GM12878 (cell line): ENCODE results near the gene SCYL3. TPM values are rescaled to one million over a fixed set of nuclear protein-coding genes. Genes with fewer than 3 reads are reported as not detected.

Experiments used
- ASH2L ChIP-seq: fragments of 300-600, 200-600 bp; sonication (generic); IDR thresholded peaks from 2 replicates; pipeline ENCODE4 v1.6.1; 2017; ENCODE audit warnings: low read depth, mild to moderate bottlenecking, borderline replicate concordance
- BHLHE40 ChIP-seq, 2 experiments: fragments of 450-650 bp in 1 of 2; IDR thresholded peaks; 2 replicates each; pipeline ENCODE4 v1.6.1; 2011 to 2017; ENCODE audit warnings: low read depth in 2 of 2, borderline replicate concordance in 1 of 2, improper control_type of control experiment in 1 of 2, low read length in 1 of 2, mild to moderate bottlenecking in 1 of 2
- CEBPZ ChIP-seq: fragments of 150-350 bp; IDR thresholded peaks from 2 replicates; pipeline ENCODE4 v1.6.1; 2016; ENCODE audit warnings: low read depth, low read length
- CHD4 ChIP-seq: fragments of 200-600 bp; sonication (generic); IDR thresholded peaks from 2 replicates; pipeline ENCODE4 v1.6.1; 2016; ENCODE audit warnings: mild to moderate bottlenecking
- E4F1 ChIP-seq: fragments of 450-650 bp; IDR thresholded peaks from 2 replicates; pipeline ENCODE4 v1.6.1; 2018; ENCODE audit warnings: borderline replicate concordance, mild to moderate bottlenecking; ENCODE audit not compliant: partially characterized antibody
- NFYB ChIP-seq: IDR thresholded peaks from 2 replicates; pipeline ENCODE4 v1.6.1; 2011; ENCODE audit warnings: low read depth, mild to moderate bottlenecking, low read length, improper control_type of control experiment, moderate library complexity; ENCODE audit not compliant: insufficient read depth
- NRF1 ChIP-seq: conservative IDR thresholded peaks from 2 replicates; pipeline ENCODE4 v1.6.1; 2011; ENCODE audit warnings: mild to moderate bottlenecking, low read depth, low read length, improper control_type of control experiment
- PKNOX1 ChIP-seq: fragments of 450-650 bp; IDR thresholded peaks from 2 replicates; pipeline ENCODE4 v1.6.1; 2016; ENCODE audit warnings: mild to moderate bottlenecking
- RCOR1 ChIP-seq: conservative IDR thresholded peaks from 2 replicates; pipeline ENCODE4 v1.6.1; 2012; ENCODE audit warnings: low read depth, low read length, improper control_type of control experiment
- SMAD5 ChIP-seq: IDR thresholded peaks from 2 replicates; pipeline ENCODE4 v1.6.1; 2016; ENCODE audit warnings: antibody characterized with exemption, low read depth
- TBL1XR1 ChIP-seq: IDR thresholded peaks from 2 replicates; pipeline ENCODE4 v1.6.1; 2012; ENCODE audit warnings: low read depth, low read length, improper control_type of control experiment
- ZBED1 ChIP-seq: IDR thresholded peaks from 2 replicates; pipeline ENCODE4 v1.6.1; 2016; ENCODE audit warnings: borderline replicate concordance
- ZBTB4 ChIP-seq: fragments of 450-650 bp; formaldehyde crosslinking; IDR thresholded peaks from 2 replicates; pipeline ENCODE4 v1.4.0; 2022; ENCODE audit warnings: mild to moderate bottlenecking, moderate library complexity
- ZNF274 ChIP-seq: IDR thresholded peaks from one replicate; pipeline ENCODE4 v1.8.0; 2011; ENCODE audit not compliant: insufficient read length, insufficient read depth
- ZNF622 ChIP-seq: fragments of 450-650 bp; IDR thresholded peaks from 2 replicates; pipeline ENCODE4 v1.6.1; 2017; ENCODE audit warnings: mild to moderate bottlenecking, inconsistent platforms
- polyA plus RNA-seq, 11 experiments: library from polyadenylated mRNA; depleted of rRNA in 4 of 11; unstranded in 6 of 11; stranded (reverse) in 5 of 11; fragments of >200 nt; fragmentation: Nextera tagmentation in 4 of 11; fragmentation: Illumina TruSeq in 1 of 11; extraction: Ambion mirVana in 4 of 11; extraction: Trizol in 1 of 11; gene quantifications; 1 replicate in 1 of 11; 2 replicates in 10 of 11; pipeline versions ENCODE4 v1.2.1 to v1.2.3, GENCODE V29; 2011 to 2016; ENCODE audit warnings: inconsistent platforms in 2 of 11, missing spikeins in 2 of 11, low read depth in 1 of 11
- total RNA-seq, 4 experiments: library from RNA; depleted of rRNA in 3 of 4; stranded (reverse); fragments of >200 nt in 3 of 4; fragmentation: Illumina TruSeq in 1 of 4; extraction: Trizol in 1 of 4; gene quantifications; 2 replicates each; pipeline versions ENCODE4 v1.2.1 to v1.2.3, GENCODE V29; 2013 to 2021

Gene SCYL3
- total and polyA plus RNA-seq, 10 of the 15 experiments (the other 5 are each of a cell fraction or from before 2014, with no cell fraction given) = 4.3 to 14.3 (median 10.3) TPM

GRCh38 chr1:169884634-169885033 lies 9.1 kb downstream of the SCYL3 start (continued):
- TF ChIP-seq PKNOX1 = no peak
- no peak for TF ChIP-seq ZNF274
- TF ChIP-seq ASH2L = no peak
- TF ChIP-seq TBL1XR1 = no peak
- no peak for TF ChIP-seq ZBED1
- TF ChIP-seq ZNF622 = no peak
- no peak for TF ChIP-seq NFYB
- no peak for TF ChIP-seq RCOR1
- TF ChIP-seq CHD4 = no peak
- TF ChIP-seq CEBPZ = no peak
- TF ChIP-seq BHLHE40 (IDR thresholded peaks at IDR 0.05; ENCODE audit: borderline replicate concordance in 1 of 2, low read depth in 2 of 2, low read length in 1 of 2) = no peak
- TF ChIP-seq E4F1 = no peak
- no peak for TF ChIP-seq NRF1
- no peak for TF ChIP-seq SMAD5
- TF ChIP-seq ZBTB4 (CRISPR knock-in tag) = no peak
- TF ChIP-seq, all 136 proteins: peak for 0
